ENCODE measurements around the gene HNF1A.

HNF1A gene

GRCh38 chr12:121000530-121000929 lies 22.2 kb downstream of the HNF1A start:
- peaks cover 23% of the 10 kb centered on the region for H3K36me3 ChIP-seq (ENCODE audit: low read depth)
- ATAC-seq (ENCODE audit: low read depth) = no peak
- H3K27ac ChIP-seq (ENCODE audit: poor library complexity, severe bottlenecking) = no peak overlapping the region
- no peak for TF ChIP-seq CTCF (IDR thresholded peaks at IDR 0.05; ENCODE audit: poor library complexity, severe bottlenecking)
- no peaks in the 10 kb centered on the region for H3K4me1 ChIP-seq (ENCODE audit: insufficient read depth, poor library complexity, severe bottlenecking)
- DNase-seq (ENCODE audit: low spot score) = no peak
- no peak overlapping the region for H3K4me3 ChIP-seq (ENCODE audit: severe bottlenecking)
- H3K9me3 ChIP-seq (ENCODE audit: severe bottlenecking) = no peaks in the 10 kb centered on the region
- no peaks in the 10 kb centered on the region for H3K27me3 ChIP-seq (ENCODE audit: insufficient read depth, poor library complexity, severe bottlenecking)

GRCh38 chr12:121001060-121001459 lies 22.7 kb downstream of the HNF1A start:
- Histone ChIP-seq H3K36me3 (ENCODE audit: low read depth) (peaks cover 27% of the 10 kb centered on the region), H3K27ac (ENCODE audit: poor library complexity, severe bottlenecking) (no peak overlapping the region), H3K4me3 (ENCODE audit: severe bottlenecking) (no peak overlapping the region), H3K4me1 (ENCODE audit: insufficient read depth, poor library complexity, severe bottlenecking) (no peaks in the 10 kb centered on the region), H3K9me3 (ENCODE audit: severe bottlenecking) (no peaks in the 10 kb centered on the region), H3K27me3 (ENCODE audit: insufficient read depth, poor library complexity, severe bottlenecking) (no peaks in the 10 kb centered on the region)
- TF ChIP-seq CTCF (IDR thresholded peaks at IDR 0.05; ENCODE audit: poor library complexity, severe bottlenecking) = no peak
- DNase-seq (ENCODE audit: low spot score) (no peak), ATAC-seq (ENCODE audit: low read depth) (no peak)

- no peaks in the 10 kb centered on the region for H3K27me3 ChIP-seq (ENCODE audit: insufficient read depth, poor library complexity, severe bottlenecking)
- ATAC-seq (ENCODE audit: low read depth) (no peak), DNase-seq (ENCODE audit: low spot score) (no peak)
- TF ChIP-seq CTCF (IDR thresholded peaks at IDR 0.05; ENCODE audit: poor library complexity, severe bottlenecking) = no peak
- no peaks in the 10 kb centered on the region for H3K9me3 ChIP-seq (ENCODE audit: severe bottlenecking)
- no peak overlapping the region for H3K27ac ChIP-seq (ENCODE audit: poor library complexity, severe bottlenecking)
- no peaks in the 10 kb centered on the region for H3K4me1 ChIP-seq (ENCODE audit: insufficient read depth, poor library complexity, severe bottlenecking)
- peaks cover 31% of the 10 kb centered on the region for H3K36me3 ChIP-seq (ENCODE audit: low read depth)
- no peak overlapping the region for H3K4me3 ChIP-seq (ENCODE audit: severe bottlenecking)
Measured at GRCh38 chr12:121001841-121002483, 23.6 kb downstream of the HNF1A start.

- H3K9me3 ChIP-seq (ENCODE audit: severe bottlenecking) = no peaks in the 10 kb centered on the region
- H3K36me3 ChIP-seq (ENCODE audit: low read depth) = peaks cover 34% of the 10 kb centered on the region
- DNase-seq (ENCODE audit: low spot score) (no peak), ATAC-seq (ENCODE audit: low read depth) (no peak)
- H3K27me3 ChIP-seq (ENCODE audit: insufficient read depth, poor library complexity, severe bottlenecking) = no peaks in the 10 kb centered on the region
- TF ChIP-seq CTCF (IDR thresholded peaks at IDR 0.05; ENCODE audit: poor library complexity, severe bottlenecking) = no peak
- H3K4me1 ChIP-seq (ENCODE audit: insufficient read depth, poor library complexity, severe bottlenecking) = no peaks in the 10 kb centered on the region
- no peak overlapping the region for H3K4me3 ChIP-seq (ENCODE audit: severe bottlenecking)
- no peak overlapping the region for H3K27ac ChIP-seq (ENCODE audit: poor library complexity, severe bottlenecking)
Measured at GRCh38 chr12:121003650-121004049, 25.3 kb downstream of the HNF1A start.

GRCh38 chr12:121004253-121004815 lies 26.0 kb downstream of the HNF1A start:
- ATAC-seq (ENCODE audit: low read depth) = no peak

More at GRCh38 chr12:121004253-121004815, 26.0 kb downstream of the HNF1A start:
- DNase-seq (ENCODE audit: low spot score) = no peak
- Histone ChIP-seq H3K27me3 (ENCODE audit: insufficient read depth, poor library complexity, severe bottlenecking) (no peaks in the 10 kb centered on the region), H3K4me1 (ENCODE audit: insufficient read depth, poor library complexity, severe bottlenecking) (no peaks in the 10 kb centered on the region), H3K36me3 (ENCODE audit: low read depth) (peaks cover 40% of the 10 kb centered on the region), H3K27ac (ENCODE audit: poor library complexity, severe bottlenecking) (no peak overlapping the region), H3K9me3 (ENCODE audit: severe bottlenecking) (no peaks in the 10 kb centered on the region), H3K4me3 (ENCODE audit: severe bottlenecking) (no peak overlapping the region)
- no peak for TF ChIP-seq CTCF (IDR thresholded peaks at IDR 0.05; ENCODE audit: poor library complexity, severe bottlenecking)
